ENCODE measurements around the gene PFDN1. TPM values are rescaled to one million over a fixed set of nuclear protein-coding genes. Genes with fewer than 3 reads are reported as not detected.

Gene PFDN1
- total and polyA plus RNA-seq, 2 experiments from 2014 or later = 119 to 256 TPM

DNA sequence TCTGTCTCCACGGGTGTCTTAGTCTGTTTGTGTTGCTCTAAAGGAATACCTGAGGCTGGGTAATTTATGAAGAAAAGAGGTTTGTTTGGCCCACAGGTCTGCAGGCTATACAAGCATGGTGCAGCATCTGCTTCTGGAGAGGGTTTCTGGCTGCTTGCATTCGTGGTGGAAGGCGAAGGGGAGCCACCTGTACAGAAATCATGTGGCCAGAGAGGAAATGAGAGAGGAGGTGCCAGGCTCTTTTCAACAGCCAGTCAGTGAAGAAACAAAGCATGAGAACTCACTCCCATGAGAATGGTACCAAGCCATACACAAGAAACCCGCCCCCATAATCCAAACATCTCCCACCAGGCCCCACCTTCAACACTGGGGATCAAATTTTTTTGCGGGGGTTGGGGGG, 53.4 kb downstream of the PFDN1 start:
- no peak overlapping the region for H2AFZ ChIP-seq
- DNase-seq (ENCODE audit: low spot score) (no peak), ATAC-seq (no peak)
- Mint-ChIP-seq H3K4me1 (peaks cover 36% of the 10 kb centered on the region), H3K9me3 (no peaks in the 10 kb centered on the region), H3K36me3 (ENCODE audit: low read depth) (peaks cover 14% of the 10 kb centered on the region), H3K27me3 (ENCODE audit: insufficient read depth, low read depth, poor library complexity) (peaks cover 9% of the 10 kb centered on the region), H3K27ac (no peak overlapping the region), H3K4me3 (no peak overlapping the region)
- H3K27me3 ChIP-seq (ENCODE audit: insufficient read depth) = no peaks in the 10 kb centered on the region
- H3K9me2 ChIP-seq (ENCODE audit: insufficient read depth) = no peaks in the 10 kb centered on the region
- H3K4me3 ChIP-seq = no peak overlapping the region
- no peak for TF ChIP-seq EZH2 (IDR thresholded peaks at IDR 0.05; ENCODE audit: low read depth, unreplicated experiment)
- TF ChIP-seq, protein P1, sequence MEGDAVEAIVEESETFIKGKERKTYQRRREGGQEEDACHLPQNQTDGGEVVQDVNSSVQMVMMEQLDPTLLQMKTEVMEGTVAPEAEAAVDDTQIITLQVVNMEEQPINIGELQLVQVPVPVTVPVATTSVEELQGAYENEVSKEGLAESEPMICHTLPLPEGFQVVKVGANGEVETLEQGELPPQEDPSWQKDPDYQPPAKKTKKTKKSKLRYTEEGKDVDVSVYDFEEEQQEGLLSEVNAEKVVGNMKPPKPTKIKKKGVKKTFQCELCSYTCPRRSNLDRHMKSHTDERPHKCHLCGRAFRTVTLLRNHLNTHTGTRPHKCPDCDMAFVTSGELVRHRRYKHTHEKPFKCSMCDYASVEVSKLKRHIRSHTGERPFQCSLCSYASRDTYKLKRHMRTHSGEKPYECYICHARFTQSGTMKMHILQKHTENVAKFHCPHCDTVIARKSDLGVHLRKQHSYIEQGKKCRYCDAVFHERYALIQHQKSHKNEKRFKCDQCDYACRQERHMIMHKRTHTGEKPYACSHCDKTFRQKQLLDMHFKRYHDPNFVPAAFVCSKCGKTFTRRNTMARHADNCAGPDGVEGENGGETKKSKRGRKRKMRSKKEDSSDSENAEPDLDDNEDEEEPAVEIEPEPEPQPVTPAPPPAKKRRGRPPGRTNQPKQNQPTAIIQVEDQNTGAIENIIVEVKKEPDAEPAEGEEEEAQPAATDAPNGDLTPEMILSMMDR (conservative IDR thresholded peaks at IDR 0.05; ENCODE audit: low read depth in 2 of 2) = no peak
- TF ChIP-seq, protein P2, sequence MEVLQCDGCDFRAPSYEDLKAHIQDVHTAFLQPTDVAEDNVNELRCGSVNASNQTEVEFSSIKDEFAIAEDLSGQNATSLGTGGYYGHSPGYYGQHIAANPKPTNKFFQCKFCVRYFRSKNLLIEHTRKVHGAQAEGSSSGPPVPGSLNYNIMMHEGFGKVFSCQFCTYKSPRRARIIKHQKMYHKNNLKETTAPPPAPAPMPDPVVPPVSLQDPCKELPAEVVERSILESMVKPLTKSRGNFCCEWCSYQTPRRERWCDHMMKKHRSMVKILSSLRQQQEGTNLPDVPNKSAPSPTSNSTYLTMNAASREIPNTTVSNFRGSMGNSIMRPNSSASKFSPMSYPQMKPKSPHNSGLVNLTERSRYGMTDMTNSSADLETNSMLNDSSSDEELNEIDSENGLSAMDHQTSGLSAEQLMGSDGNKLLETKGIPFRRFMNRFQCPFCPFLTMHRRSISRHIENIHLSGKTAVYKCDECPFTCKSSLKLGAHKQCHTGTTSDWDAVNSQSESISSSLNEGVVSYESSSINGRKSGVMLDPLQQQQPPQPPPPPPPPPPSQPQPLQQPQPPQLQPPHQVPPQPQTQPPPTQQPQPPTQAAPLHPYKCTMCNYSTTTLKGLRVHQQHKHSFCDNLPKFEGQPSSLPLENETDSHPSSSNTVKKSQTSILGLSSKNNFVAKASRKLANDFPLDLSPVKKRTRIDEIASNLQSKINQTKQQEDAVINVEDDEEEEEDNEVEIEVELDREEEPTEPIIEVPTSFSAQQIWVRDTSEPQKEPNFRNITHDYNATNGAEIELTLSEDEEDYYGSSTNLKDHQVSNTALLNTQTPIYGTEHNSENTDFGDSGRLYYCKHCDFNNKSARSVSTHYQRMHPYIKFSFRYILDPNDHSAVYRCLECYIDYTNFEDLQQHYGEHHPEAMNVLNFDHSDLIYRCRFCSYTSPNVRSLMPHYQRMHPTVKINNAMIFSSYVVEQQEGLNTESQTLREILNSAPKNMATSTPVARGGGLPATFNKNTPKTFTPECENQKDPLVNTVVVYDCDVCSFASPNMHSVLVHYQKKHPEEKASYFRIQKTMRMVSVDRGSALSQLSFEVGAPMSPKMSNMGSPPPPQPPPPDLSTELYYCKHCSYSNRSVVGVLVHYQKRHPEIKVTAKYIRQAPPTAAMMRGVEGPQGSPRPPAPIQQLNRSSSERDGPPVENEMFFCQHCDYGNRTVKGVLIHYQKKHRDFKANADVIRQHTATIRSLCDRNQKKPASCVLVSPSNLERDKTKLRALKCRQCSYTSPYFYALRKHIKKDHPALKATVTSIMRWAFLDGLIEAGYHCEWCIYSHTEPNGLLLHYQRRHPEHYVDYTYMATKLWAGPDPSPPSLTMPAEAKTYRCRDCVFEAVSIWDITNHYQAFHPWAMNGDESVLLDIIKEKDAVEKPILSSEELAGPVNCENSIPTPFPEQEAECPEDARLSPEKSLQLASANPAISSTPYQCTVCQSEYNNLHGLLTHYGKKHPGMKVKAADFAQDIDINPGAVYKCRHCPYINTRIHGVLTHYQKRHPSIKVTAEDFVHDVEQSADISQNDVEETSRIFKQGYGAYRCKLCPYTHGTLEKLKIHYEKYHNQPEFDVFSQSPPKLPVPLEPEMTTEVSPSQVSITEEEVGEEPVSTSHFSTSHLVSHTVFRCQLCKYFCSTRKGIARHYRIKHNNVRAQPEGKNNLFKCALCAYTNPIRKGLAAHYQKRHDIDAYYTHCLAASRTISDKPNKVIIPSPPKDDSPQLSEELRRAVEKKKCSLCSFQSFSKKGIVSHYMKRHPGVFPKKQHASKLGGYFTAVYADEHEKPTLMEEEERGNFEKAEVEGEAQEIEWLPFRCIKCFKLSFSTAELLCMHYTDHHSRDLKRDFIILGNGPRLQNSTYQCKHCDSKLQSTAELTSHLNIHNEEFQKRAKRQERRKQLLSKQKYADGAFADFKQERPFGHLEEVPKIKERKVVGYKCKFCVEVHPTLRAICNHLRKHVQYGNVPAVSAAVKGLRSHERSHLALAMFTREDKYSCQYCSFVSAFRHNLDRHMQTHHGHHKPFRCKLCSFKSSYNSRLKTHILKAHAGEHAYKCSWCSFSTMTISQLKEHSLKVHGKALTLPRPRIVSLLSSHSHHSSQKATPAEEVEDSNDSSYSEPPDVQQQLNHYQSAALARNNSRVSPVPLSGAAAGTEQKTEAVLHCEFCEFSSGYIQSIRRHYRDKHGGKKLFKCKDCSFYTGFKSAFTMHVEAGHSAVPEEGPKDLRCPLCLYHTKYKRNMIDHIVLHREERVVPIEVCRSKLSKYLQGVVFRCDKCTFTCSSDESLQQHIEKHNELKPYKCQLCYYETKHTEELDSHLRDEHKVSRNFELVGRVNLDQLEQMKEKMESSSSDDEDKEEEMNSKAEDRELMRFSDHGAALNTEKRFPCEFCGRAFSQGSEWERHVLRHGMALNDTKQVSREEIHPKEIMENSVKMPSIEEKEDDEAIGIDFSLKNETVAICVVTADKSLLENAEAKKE (CRISPR knock-in tag; IDR thresholded peaks at IDR 0.05) = no peak
- TF ChIP-seq ZNF114 (CRISPR knock-in tag; IDR thresholded peaks at IDR 0.05) = no peak
- TF ChIP-seq EZH2phosphoT487 (IDR thresholded peaks at IDR 0.05; ENCODE audit: unreplicated experiment) = no peak
- no peak for TF ChIP-seq JUNB (IDR thresholded peaks at IDR 0.05; ENCODE audit: unreplicated experiment)
- TF ChIP-seq POLR2AphosphoS5 (IDR thresholded peaks at IDR 0.05; ENCODE audit: low read depth) = no peak
- no peak for TF ChIP-seq STAT1 (IDR thresholded peaks at IDR 0.05; ENCODE audit: unreplicated experiment)
- no peak for TF ChIP-seq ZNF331 (CRISPR knock-in tag; IDR thresholded peaks at IDR 0.05; ENCODE audit: low read depth)
- TF ChIP-seq NANOG (IDR thresholded peaks at IDR 0.05; ENCODE audit: borderline replicate concordance) = no peak
- TF ChIP-seq, protein P3, sequence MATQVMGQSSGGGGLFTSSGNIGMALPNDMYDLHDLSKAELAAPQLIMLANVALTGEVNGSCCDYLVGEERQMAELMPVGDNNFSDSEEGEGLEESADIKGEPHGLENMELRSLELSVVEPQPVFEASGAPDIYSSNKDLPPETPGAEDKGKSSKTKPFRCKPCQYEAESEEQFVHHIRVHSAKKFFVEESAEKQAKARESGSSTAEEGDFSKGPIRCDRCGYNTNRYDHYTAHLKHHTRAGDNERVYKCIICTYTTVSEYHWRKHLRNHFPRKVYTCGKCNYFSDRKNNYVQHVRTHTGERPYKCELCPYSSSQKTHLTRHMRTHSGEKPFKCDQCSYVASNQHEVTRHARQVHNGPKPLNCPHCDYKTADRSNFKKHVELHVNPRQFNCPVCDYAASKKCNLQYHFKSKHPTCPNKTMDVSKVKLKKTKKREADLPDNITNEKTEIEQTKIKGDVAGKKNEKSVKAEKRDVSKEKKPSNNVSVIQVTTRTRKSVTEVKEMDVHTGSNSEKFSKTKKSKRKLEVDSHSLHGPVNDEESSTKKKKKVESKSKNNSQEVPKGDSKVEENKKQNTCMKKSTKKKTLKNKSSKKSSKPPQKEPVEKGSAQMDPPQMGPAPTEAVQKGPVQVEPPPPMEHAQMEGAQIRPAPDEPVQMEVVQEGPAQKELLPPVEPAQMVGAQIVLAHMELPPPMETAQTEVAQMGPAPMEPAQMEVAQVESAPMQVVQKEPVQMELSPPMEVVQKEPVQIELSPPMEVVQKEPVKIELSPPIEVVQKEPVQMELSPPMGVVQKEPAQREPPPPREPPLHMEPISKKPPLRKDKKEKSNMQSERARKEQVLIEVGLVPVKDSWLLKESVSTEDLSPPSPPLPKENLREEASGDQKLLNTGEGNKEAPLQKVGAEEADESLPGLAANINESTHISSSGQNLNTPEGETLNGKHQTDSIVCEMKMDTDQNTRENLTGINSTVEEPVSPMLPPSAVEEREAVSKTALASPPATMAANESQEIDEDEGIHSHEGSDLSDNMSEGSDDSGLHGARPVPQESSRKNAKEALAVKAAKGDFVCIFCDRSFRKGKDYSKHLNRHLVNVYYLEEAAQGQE (IDR thresholded peaks at IDR 0.05; ENCODE audit: unreplicated experiment) = no peak
- TF ChIP-seq CREB1 (CRISPR knock-in tag; IDR thresholded peaks at IDR 0.05; ENCODE audit: low read depth) = no peak
- TF ChIP-seq, protein P4, sequence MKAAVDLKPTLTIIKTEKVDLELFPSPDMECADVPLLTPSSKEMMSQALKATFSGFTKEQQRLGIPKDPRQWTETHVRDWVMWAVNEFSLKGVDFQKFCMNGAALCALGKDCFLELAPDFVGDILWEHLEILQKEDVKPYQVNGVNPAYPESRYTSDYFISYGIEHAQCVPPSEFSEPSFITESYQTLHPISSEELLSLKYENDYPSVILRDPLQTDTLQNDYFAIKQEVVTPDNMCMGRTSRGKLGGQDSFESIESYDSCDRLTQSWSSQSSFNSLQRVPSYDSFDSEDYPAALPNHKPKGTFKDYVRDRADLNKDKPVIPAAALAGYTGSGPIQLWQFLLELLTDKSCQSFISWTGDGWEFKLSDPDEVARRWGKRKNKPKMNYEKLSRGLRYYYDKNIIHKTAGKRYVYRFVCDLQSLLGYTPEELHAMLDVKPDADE (IDR thresholded peaks at IDR 0.05) = no peak
- H4K20me1 ChIP-seq (replicated peaks; ENCODE audit: insufficient read depth) = peaks cover 16% of the 10 kb centered on the region
- no peak overlapping the region for H3K4me2 ChIP-seq
- peaks cover 42% of the 10 kb centered on the region; the same call in 1 of the 2 replicates for H3K79me2 ChIP-seq (replicated peaks; ENCODE audit: insufficient read depth)
- H3K27ac ChIP-seq (ENCODE audit: low read depth) = no peak overlapping the region
- H3F3A ChIP-seq (replicated peaks; ENCODE audit: low read depth) = peaks cover 12% of the 10 kb centered on the region; the same call in 1 of the 2 replicates
- peaks cover 27% of the 10 kb centered on the region for H3K4me1 ChIP-seq (ENCODE audit: insufficient read depth)
- H3K36me3 ChIP-seq (ENCODE audit: insufficient read depth) = no peaks in the 10 kb centered on the region

All from GM23338 (cell line).